NCI-H1105 treated with DMSO at 0.1 percent for 48 hours (cell line): ENCODE results near the gene CYB561A3.

ENCODE experiments used
- DNase-seq: peaks from one replicate; lab custom pipeline; 2025; lab: John Stamatoyannopoulos, UW

Gene CYB561A3

DNA sequence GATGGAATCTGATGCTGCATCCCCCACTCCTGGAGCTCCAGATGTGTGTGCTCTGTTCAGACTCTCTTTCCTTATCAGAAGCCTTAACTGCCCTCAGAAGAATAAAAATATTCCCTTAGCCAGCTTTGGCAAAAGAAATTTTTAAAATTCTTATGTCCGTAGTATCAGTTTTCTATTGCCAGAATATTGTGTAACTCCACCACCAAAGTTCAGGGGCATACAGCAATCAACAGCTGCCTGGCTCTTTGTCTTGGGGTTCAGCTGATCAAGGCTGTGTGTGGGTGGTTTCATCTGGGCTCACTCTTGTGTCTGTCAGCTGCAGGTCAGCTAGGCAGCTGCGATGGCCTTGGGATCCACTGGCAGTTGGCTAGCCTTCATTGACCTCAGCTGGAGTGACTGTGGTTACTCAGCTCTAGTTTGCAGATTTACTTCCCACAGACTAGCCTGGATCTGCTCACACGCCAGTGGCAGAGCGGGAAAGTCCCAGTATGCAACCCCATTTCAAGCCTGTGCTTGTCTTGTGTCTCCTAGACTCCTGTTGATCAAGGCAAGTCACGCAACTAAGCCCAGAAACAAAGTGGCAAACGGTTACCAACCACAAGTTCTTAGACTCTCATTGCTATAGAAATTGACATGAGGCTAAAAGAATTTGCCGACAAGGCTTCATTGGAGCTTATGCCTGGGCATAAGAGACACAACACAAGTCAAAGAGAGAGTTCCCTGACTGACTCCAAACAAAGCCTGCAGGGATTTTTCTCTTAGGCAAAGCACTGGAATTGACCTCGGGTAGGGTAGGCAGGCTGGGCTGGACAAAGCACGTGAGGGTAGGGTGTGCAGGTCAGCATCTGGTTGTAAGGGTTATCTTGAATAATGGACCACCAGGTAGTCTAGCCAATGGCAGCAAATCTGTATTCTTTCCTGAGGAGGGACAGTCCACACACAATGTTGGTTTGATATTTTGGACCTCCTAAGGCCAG lies 8.0 kb upstream of the CYB561A3 start:
- DNase-seq, result no peak

DNA sequence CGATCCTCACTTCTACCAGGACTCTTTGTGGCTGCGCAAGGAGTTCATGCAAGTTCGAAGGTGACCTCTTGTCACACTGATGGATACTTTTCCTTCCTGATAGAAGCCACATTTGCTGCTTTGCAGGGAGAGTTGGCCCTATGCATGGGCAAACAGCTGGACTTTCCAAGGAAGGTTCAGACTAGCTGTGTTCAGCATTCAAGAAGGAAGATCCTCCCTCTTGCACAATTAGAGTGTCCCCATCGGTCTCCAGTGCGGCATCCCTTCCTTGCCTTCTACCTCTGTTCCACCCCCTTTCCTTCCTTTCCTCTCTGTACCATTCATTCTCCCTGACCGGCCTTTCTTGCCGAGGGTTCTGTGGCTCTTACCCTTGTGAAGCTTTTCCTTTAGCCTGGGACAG lies 7.0 kb upstream of the CYB561A3 start:
- DNase-seq, result no peak

DNA sequence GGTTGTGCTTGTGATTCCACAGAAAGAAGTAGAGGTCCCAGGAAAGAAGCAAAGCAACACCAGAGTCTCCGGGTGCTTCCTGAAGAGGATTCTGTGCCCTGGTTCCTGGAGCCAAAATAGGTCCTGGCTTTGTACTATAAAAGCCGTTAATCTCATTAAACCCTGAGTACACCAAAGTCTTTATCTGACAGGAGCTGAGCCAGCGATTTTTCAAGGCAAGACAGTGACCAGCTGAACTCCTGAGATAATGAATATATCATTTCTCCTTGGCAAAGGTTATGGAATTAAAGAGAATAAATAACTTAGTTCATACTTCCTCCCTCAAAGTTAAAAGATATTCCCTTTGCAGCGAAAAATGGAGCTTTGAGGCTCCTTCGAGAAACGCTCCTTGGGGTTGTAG lies 5.7 kb upstream of the CYB561A3 start:
- DNase-seq, result no peak

DNA sequence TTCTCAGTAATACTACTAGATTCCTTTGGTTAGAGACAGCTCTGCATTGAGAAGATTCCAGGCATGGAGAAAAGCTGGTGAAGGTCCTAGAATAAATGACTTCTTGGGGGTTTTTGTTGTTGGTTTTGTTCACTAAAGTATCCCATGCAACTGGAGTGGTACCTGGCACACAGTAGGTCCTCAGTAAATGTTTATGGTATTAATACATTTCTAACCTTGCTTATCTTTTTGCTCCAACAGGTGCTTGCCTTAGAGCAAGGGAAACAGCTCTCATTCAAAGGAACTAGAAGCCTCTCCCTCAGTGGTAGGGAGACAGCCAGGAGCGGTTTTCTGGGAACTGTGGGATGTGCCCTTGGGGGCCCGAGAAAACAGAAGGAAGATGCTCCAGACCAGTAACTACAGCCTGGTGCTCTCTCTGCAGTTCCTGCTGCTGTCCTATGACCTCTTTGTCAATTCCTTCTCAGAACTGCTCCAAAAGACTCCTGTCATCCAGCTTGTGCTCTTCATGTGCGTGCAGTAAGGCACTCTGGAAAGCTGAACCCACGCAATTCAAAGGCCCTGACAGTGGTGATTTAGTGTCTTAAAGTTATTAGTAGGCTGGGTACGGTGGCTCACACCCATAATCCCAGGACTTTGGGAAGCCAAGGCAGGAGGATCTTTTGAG lies 2.5 kb upstream of the CYB561A3 start:
- DNase-seq, result no peak

DNA sequence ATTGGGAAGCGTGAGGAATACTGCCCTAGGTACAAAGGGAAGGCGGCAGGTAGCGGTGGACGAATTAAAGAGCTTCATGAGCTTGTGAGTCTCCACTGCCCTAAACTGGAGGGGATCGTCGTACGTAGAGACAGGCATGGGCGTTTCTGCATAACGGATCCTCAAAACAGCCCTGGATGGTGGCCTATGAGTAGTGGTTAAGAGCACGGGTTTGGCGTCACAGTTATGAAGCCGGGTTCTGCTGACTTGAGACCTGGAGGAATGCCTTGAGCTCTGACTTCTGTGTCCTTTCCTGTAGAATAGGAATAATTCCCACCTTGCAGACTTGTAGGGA lies 827 bp upstream of the CYB561A3 start:
- no peak for DNase-seq

DNA sequence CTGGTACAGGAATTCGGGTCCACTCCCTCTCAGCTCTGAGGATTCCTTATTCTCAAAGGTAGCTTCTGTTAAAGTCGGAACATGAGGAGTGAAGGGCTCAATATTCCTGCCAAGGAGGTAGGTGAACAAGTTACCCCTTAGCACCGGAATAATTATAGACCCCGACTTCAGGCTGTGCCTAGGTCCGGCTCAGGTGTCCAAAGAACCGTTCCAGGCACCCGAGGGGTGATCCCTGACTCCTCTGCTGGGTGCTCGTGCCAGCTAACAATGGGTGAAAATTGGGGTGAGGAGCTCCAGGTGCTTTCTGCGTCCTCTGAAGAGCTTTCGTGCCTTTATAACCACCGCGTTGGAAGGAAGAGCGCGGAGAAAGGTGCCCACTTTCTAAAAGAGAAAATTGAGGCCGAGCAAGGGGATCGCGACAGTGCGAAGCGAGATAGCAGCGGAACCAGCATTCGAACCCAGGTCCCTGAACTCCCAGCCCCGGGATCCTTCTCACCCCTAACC lies 393 bp downstream of the CYB561A3 start:
- DNase-seq, result no peak

DNA sequence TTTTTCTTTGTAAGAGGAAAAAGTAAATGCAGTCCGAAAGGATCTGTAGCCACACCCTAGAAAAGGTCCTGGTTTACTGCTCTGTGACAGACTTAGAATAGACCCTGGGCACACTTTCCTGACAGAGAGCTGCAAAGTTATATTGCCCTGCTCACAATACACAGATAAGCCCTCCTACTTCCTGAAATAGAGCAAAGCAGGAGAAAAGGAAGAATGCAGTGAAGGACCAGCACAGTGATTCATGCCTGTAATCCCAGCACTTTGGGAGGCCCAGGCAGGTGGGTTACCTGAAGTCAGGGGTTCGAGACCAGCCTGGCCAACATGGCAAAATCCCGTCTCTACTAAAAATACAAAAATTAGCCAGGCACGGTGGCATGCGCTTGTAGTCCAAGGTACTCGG lies 2.2 kb downstream of the CYB561A3 start:
- DNase-seq, result no peak

DNA sequence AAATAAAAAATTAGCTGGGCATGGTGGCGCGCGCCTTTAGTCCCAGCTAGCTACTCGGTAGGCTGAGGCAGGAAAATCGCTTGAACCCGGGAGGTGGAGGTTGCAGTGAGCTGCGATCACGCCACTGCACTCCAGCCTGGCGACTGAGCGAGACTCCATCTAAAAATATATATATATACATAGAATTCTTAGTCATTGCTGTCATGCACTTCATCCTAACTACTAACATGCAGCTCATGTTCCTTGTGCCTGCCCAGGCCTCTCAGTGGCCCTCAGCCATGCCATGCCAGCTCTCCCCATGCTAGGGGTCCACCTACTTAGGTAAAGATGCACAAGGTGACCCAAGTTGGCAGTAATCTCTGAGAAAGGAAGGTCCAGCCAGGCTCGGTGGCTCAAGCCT lies 3.1 kb downstream of the CYB561A3 start:
- DNase-seq, result no peak

DNA sequence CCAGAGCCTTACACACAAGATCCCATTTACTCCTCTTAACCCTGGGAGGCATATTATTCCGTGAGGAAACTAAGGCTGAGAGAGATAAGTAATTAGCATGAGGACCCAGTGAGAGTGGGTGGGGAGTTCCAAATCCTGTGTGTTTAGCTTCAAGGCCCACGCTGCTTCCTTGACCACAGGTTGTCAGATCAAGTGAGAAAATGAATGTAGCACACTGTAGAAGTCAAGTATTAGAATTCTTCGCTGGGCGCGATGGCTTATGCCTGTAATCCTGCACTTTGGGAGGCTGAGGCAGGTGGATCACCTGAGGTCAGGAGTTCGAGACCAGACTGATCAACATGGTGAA lies 3.8 kb downstream of the CYB561A3 start:
- no peak for DNase-seq

DNA sequence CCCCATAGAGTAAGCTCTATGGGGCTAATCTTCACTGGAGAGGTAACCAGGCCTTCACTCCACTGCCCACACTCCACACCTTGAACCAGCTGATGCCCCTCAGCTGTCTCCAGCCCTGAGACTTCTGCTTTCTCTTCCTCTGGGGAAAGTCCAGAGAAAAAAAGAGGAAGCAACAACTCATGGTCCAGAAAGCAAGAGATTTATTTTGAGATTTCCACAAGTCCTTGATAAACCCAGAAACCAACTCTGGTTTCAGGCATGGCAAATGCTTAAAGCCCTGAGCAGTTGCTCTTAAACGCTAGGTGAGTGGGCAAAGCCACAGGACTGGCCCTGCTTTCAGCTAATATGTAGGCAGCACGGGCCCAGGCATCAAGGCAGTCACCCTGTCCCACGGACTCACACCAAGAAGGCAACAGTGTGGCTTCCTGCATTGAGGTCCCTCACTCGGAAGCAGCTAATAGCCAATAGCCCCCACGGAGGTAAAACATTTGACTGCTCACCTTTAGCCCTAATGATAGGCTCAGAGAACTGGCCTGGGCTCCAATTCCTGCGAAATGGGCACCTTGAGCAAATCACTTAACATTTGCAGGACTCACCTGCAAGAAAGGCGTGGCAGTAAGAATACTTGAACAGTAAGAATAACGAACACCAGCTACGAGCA lies 4.3 kb downstream of the CYB561A3 start:
- DNase-seq, result no peak

DNA sequence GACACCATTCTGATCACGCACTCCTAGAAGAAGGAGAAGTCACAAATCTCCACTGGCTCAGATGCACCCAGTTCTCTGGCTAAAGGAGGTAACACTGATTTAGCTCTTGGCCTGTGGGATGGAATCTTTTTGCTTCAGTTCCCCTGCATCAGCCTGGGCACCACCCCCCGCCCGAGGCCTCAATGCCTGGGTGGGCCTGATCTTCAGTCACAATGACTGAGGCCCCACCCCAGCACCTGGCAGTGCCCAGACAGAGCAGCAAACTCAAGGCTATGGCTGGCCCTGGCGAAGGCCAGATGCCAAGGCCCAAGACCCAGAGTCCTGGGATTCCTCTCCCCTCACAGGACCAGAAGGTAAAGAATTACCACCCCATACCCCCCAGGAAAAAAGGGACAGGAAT lies 5.0 kb downstream of the CYB561A3 start:
- no peak for DNase-seq

DNA sequence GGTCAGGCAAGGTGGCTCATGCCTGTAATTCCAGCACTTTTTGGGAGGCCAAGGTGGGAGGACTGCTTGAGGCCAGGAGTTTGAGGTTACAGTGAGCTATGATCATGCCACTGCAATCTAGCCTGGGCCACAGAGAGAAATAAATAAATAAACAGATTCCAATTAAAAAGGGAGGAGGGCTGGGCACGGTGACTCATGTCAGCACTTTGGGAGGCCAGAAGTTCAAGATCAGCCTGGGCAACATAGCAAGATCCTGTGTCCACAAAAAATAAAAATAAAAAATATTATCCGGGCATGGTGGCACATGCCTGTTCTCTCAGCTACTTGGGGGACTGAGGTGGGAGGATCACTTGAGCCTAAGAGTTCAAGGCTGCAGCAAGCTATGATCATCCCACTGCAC lies 7.5 kb downstream of the CYB561A3 start:
- DNase-seq, result no peak

DNA sequence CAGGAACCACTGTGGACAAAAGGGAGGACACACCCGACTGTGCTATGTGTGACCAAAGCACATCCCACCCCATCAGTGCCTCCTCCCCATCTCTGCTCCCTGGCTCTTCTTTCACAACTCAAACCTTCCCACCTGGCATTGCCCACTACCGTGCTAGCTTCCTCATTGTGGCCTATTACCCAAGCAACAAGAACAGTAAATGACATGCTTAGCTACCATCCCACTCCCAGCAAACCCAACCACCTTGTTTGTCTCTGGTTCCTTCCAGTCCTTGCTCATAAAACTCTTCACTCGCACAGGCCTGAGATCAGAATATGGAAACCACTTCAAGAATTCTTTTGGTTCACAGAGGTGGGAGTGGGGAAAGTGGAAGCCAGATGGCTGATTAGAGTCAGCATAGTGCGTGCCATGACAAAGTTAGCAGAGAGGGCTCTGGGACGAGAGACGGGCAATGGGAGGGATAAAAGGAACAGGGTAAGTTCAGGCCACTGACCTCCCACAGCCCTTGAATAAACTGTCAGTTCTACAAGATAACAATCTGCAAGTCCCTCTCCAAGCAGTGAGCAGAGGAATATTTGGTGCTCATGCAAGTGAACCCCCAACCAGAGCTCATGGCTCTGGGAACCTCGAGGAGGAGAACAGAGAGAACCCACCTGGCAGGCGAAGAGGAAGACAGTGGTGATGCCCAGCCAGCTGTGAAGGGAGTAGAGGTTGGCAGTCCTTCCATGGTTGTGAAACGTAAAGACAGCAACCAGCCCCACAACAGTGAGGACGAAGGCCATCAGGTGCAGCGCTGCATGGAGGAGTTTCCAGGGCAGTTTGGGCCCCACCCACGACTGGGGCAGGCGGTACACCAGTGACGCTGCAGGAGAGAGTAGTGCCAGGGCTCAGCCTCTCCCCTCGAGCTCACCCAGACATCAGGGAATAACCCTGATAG lies 8.3 kb downstream of the CYB561A3 start:
- DNase-seq, result no peak

DNA sequence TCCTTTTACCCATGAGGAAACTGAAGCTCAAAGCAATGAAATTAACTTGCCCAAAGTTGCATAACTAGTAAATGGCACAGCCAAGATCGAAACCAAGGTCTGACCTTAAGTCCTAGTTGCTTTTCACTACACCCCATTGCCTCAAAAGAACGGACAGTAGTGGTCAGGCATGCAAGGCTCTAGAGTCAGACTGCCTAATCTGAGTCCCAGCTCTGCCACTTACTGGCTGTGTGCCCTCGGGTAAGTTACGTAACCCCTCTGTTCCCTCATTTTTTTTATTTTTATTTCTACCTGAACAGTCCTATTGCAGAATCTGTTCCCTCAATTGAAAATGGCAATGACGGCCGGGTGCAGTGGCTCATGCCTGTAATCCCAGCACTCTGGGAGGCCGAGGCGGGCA lies 9.6 kb downstream of the CYB561A3 start:
- no peak for DNase-seq

DNA sequence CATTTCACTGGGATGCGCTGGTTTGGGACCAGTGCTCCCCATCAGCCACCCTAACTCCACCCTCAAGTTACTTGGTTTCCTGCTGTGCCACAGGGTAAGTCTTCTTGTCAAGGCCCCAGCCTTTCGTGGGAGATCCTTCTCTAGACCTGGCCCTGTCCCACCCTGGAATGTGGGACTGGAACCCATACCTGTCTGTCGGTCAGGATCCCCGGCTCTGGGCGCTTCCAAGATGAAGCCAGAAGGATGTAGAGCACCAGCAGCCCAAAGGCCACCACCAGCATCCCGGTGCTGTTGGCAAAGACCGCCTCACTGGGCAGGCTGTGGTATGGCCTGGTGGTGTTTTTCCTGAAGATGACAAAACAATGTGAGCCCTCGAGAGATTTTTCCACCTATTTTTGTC lies 10.9 kb downstream of the CYB561A3 start:
- no peak for DNase-seq

DNA sequence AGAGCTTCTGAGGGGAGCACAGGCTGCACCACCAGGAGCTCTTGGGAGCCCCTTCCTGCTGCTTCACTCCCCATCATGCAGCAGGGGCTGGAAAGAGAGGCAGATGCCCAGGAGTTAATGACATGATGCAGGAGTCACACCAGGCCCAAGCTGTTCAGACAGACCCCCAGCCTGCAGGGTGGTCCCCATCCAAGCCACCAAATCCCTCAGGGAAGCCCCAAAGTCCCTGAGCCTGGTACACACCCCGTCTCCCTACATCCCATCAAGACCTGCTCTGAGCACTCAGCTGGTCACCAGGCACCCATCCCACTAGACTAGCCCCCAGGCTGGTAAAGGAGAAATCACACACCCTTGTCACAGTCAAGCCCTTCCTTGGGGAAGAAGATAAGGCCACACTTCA lies 11.3 kb downstream of the CYB561A3 start:
- no peak for DNase-seq

DNA sequence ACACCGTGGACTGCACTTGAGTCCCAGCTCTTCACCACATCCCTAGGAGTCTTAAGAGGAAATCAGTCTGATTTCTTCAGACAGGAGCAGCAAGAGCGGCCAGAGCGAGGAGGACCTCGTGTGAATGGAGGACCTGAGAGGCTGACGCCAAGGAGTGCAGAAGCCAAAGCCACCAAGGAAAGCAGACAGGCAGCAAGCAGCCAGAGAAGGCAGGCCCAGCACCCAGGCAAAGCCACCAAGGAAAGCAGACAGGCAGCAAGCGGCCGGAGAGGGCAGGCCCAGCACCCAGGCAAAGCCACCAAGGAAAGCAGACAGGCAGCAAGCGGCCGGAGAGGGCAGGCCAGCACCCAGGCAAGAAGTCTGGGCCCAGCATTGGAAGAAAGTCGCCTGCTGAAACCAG lies 11.8 kb downstream of the CYB561A3 start:
- no peak for DNase-seq

DNA sequence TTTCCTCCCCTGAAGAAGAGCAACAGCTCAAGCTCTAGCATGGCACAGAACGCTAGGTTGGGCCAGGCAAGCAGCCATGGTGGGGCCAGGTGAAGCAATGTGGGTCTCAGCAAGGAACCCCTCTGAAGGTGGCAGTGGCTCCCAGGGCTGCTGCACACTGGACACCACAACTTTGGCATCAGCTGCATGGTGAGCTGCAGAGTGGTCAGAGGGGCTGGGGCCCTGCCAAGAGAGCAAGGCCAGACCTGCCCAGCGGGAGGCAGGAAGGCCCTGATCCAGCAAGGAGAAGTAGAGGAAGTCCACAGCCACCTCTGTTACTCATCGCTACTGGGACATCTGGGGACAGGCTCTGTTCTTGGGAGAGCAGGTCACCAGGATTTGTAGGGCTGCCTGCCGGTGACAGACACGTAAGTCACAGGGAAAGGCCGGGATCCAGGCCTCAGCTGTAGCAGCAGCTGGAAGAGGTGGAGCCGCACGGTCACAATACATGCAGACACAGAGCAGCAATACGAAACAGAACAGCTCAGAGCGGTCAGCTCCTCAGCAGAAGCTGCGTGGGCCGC lies 12.4 kb downstream of the CYB561A3 start:
- no peak for DNase-seq

DNA sequence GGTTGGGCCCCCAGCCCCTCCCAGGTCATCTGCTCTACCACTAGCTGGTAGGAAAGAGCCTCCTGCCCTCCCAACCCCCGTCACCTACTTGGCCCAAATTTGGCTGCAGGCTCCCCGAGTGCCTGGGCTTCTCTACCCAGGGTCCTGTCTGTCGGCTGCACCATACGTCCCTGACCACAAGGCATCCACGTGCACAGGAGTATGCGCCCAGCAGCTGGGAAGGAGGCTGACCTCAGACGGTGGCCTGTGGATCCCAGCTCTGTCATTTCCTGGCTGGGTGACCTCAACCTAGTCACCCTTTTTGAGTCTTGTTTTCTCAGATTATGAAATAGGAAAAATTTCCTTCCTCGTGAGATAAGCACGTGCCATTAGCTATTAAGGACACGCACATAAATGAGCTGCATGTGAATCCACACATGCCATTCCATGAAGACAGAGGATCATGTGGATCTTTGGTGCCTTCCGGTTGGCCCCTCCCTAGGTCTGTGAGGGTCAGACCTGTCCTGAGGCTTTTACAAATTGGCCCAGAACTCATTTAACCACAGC lies 13.7 kb downstream of the CYB561A3 start:
- no peak for DNase-seq

DNA sequence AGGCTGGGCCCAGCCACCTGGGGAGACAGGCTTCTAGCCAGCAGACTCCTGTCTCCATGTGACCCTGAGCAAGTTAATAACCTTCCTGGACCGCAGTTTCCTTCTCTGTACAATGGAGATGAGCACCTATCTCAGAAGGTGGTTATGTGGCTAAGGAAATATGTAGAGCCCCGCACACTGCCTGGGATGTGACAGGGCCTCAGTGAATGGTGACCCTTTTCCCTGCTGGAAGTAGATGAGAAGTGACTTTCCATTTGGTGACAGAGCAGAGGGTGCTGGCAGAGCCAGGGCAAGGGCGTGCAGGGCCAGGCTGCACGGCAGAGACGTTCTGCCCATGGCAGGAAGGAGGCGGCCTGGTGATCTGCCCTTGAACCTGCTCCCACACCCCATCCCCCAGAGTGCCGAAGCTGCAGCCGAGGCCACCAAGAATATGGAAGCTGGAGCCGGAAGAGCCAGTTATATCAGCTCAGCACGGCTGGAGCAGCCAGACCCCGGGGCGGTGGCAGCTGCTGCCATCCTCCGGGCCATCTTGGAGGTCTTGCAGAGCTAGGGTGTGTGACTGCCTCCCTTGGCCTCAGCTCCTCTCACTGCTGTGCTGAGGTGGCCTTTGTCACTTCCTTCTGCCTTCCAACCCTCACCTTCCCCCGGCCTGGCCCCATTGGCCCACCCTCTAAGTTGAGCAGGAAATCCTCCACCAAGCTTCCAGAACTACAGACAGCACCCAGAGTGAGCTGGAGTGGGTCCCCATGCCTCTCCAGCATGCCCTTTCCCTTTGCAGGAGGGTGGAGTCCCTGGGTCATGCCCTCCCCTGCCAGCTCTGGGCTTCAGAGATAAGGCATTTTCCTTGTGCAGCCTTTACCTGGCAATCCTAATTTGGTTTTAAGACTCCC lies 15.5 kb downstream of the CYB561A3 start:
- no peak for DNase-seq
